Erythroblast (primary cell): ENCODE measurements around the gene LRRC43.

Experiments
- GATA1 ChIP-seq: IDR thresholded peaks from 2 replicates; pipeline ENCODE4 v1.6.1; 2011; ENCODE audit warnings: low read depth, mild to moderate bottlenecking, control low read depth, low read length, moderate library complexity
- POLR2A ChIP-seq: IDR thresholded peaks from 2 replicates; pipeline ENCODE4 v1.6.1; 2011; ENCODE audit warnings: mild to moderate bottlenecking, low read length

DNA sequence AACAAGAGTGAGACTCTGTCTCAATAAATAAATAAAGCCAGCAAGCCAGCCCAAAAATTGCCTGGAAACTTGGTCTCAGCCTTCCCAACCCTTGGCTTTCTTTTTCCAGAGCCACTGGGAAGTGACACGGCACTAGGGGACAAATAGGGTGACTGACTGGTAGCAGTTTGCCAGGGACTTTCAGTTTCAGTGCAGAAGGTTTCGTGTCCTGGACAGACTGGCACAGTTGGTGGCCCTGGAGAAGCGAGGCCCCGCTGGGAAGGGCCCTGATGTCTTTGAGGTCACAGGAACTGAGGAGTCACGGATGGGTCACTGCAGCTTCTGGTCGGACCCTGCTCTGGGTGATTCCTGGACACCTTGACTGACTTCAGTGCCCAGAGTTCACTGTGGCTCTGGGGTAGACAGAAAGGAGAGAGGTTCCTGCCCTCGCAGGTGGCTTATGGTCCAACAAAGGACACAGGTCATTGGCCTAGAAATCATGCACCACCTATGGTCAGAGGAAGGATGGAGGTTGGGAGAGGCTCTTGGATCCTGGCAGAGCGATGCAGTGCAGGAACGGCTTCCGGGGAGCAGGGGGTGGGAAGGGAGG lies 2.7 kb downstream of the LRRC43 start:
- TF ChIP-seq POLR2A, result no peak
- TF ChIP-seq GATA1, result no peak
